GM12878 (cell line): Measurements from ENCODE around the gene PRR3. TPM values are rescaled to one million over a fixed set of nuclear protein-coding genes. Genes with fewer than 3 reads are reported as not detected.
A peak's percentile ranks its signal among the peaks of the same experiment; 100 is the strongest.

Source experiments
- ATAC-seq: fragments of 200-7000 bp; cut with Tn5 transposase; 3 replicates; pipeline ENCODE4 v1.9.1; 2020; ENCODE audit warnings: mild to moderate bottlenecking, moderate library complexity
- Bru-seq: library from RNA; stranded (reverse); fragments of 400-500 nt; gene quantifications from one replicate; lab custom pipeline; 2021; lab: Mats Ljungman, UMichigan
- BruChase-seq, 2 experiments: library from RNA; stranded (reverse); fragments of 400-500 nt; gene quantifications; one replicate each; lab custom pipeline; 2021; lab: Mats Ljungman, UMichigan
- BruUV-seq: library from RNA; stranded (reverse); fragments of 400-500 nt; replicated peaks from 2 replicates; lab custom pipeline; 2021; lab: Mats Ljungman, UMichigan
- CTCF ChIA-PET: fragments of 300-600 bp; sonication (Branson Sonifier 250); formaldehyde crosslinking; extraction: SDS; loops from one replicate; lab custom pipeline; 2021; ENCODE audit warnings: inconsistent platforms; lab: Yijun Ruan, JAX
- POLR2A ChIA-PET: fragments of 350-600 bp; formaldehyde crosslinking; extraction: SDS; loops from one replicate; lab custom pipeline; 2021; ENCODE audit warnings: inconsistent platforms; lab: Charles Lee
- RAD21 ChIA-PET: fragments of 300-600 bp; sonication (Branson Sonifier 250); formaldehyde crosslinking; loops from one replicate; lab custom pipeline; 2023; ENCODE audit warnings: antibody characterized with exemption; ENCODE audit not compliant: unreplicated experiment; lab: Charles Lee
- SMC1A ChIA-PET: fragments of 300-600 bp; sonication (Branson Sonifier 250); formaldehyde crosslinking; loops from one replicate; lab custom pipeline; 2023; ENCODE audit not compliant: unreplicated experiment, uncharacterized antibody; lab: Charles Lee
- DNase-seq: peaks from one replicate; pipeline ENCODE4 v3.0.0-alpha.2; 2011; ENCODE audit warnings: low read depth, low spot score
- FAIRE-seq: peaks from 3 replicates; lab custom pipeline; 2011; peaks lifted over from hg19 to GRCh38; lab: Jason Lieb, UNC
- H2AFZ ChIP-seq: 2 replicates; pipeline ENCODE4 v1.6.0; 2011; ENCODE audit warnings: low read depth, low read length, control low read depth; ENCODE audit not compliant: control insufficient read depth
- H3K27ac ChIP-seq: 2 replicates; pipeline ENCODE4 v1.5.1; 2011; ENCODE audit warnings: control low read depth; ENCODE audit not compliant: control insufficient read depth, insufficient read depth
- H3K27me3 ChIP-seq, 2 experiments: replicated peaks in 1 of 2; 2 replicates each; pipeline versions ENCODE4 v1.6.0 to v1.6.1; 2011; ENCODE audit warnings: low read length in 1 of 2; ENCODE audit not compliant: control insufficient read depth in 2 of 2, insufficient read depth in 2 of 2
- H3K36me3 ChIP-seq, 2 experiments: 2 replicates each; pipeline ENCODE4 v1.5.1; 2011; ENCODE audit warnings: low read length in 1 of 2; ENCODE audit not compliant: control insufficient read depth in 2 of 2, insufficient read depth in 2 of 2
- H3K4me1 ChIP-seq: 2 replicates; pipeline ENCODE4 v1.6.1; 2011; ENCODE audit warnings: mild to moderate bottlenecking, low read length, moderate library complexity, mixed read lengths; ENCODE audit not compliant: control insufficient read depth, insufficient read depth
- H3K4me2 ChIP-seq: 2 replicates; pipeline ENCODE4 v1.6.0; 2011; ENCODE audit warnings: control low read depth; ENCODE audit not compliant: control insufficient read depth, insufficient read depth
- H3K4me3 ChIP-seq: fragments of 200-600 bp; sonication (generic); 2 replicates; pipeline ENCODE4 v1.5.1; 2016
- H3K79me2 ChIP-seq: 2 replicates; pipeline ENCODE4 v1.6.0; 2011; ENCODE audit warnings: low read length; ENCODE audit not compliant: control insufficient read depth, insufficient read depth
- H3K9ac ChIP-seq: 2 replicates; pipeline ENCODE4 v1.8.0; 2011; ENCODE audit warnings: low read length, control low read depth, mixed read lengths; ENCODE audit not compliant: control insufficient read depth, insufficient read depth
- H3K9me3 ChIP-seq: replicated peaks from 3 replicates; pipeline ENCODE4 v1.5.1; 2011; ENCODE audit warnings: mild to moderate bottlenecking, low read length; ENCODE audit not compliant: control insufficient read depth, insufficient read depth
- H4K20me1 ChIP-seq: 2 replicates; pipeline ENCODE4 v1.6.0; 2011; ENCODE audit not compliant: control insufficient read depth, insufficient read depth
- ASH2L ChIP-seq: fragments of 300-600, 200-600 bp; sonication (generic); IDR thresholded peaks from 2 replicates; pipeline ENCODE4 v1.6.1; 2017; ENCODE audit warnings: low read depth, mild to moderate bottlenecking, borderline replicate concordance
- ATF2 ChIP-seq: IDR thresholded peaks from 2 replicates; pipeline ENCODE4 v1.6.1; 2012; ENCODE audit warnings: low read length, inconsistent platforms
- GATAD2B ChIP-seq: fragments of 450-650 bp; conservative IDR thresholded peaks from 2 replicates; pipeline ENCODE4 v1.6.1; 2017; ENCODE audit warnings: low read depth, mild to moderate bottlenecking, moderate library complexity
- IRF5 ChIP-seq: fragments of 450-650 bp; IDR thresholded peaks from 2 replicates; pipeline ENCODE4 v1.6.1; 2017; ENCODE audit warnings: borderline replicate concordance
- MYC ChIP-seq: IDR thresholded peaks from 2 replicates; pipeline ENCODE4 v1.6.1; 2011; ENCODE audit warnings: mild to moderate bottlenecking, low read length, moderate library complexity, inconsistent platforms; ENCODE audit not compliant: insufficient read depth, insufficient replicate concordance, insufficient read length, severe bottlenecking
- PKNOX1 ChIP-seq: fragments of 450-650 bp; IDR thresholded peaks from 2 replicates; pipeline ENCODE4 v1.6.1; 2016; ENCODE audit warnings: mild to moderate bottlenecking
- RELA ChIP-seq: fragments of 450-650 bp; IDR thresholded peaks from 2 replicates; pipeline ENCODE4 v1.8.0; 2014; ENCODE audit warnings: borderline replicate concordance; ENCODE audit not compliant: partially characterized antibody
- TCF3 ChIP-seq: IDR thresholded peaks from 2 replicates; pipeline ENCODE4 v1.6.1; 2012; ENCODE audit warnings: low read depth, mild to moderate bottlenecking, low read length, borderline replicate concordance; ENCODE audit not compliant: insufficient read depth
- WGBS: methylation state at CpG from one replicate; pipeline ENCODE4 v1.1.6; 2016; ENCODE audit warnings: low lambda C conversion rate; ENCODE audit not compliant: insufficient replicate concordance, insufficient coverage; ENCODE audit errors: missing lambda C conversion rate; 5-methylcytosine and 5-hydroxymethylcytosine counted together
- in situ Hi-C: fragments of 300-500 bp; cut with MboI; formaldehyde crosslinking; loops from 9 replicates; pipeline ENCODE4 v1.14.3; 2018; ENCODE audit warnings: mixed read lengths
- intact Hi-C: fragments of 100-400 bp; cut with micrococcal nuclease; formaldehyde crosslinking; loops from one replicate; pipeline ENCODE4 v1.14.2; 2022; ENCODE audit not compliant: unreplicated experiment
- long read RNA-seq, 2 experiments: library from polyadenylated mRNA; unstranded; transcript quantifications; one replicate each; pipeline ENCODE4 v2.0.0, GENCODE V29; 2019 to 2020
- polyA minus RNA-seq, 3 experiments: library from RNA; depleted of rRNA, polyadenylated mRNA; stranded (reverse); fragments of >200 nt; gene quantifications; 2 replicates each; pipeline ENCODE4 v1.2.3, GENCODE V29; 2011
- polyA plus RNA-seq, 11 experiments: library from polyadenylated mRNA; depleted of rRNA in 4 of 11; unstranded in 6 of 11; stranded (reverse) in 5 of 11; fragments of >200 nt; fragmentation: Nextera tagmentation in 4 of 11; fragmentation: Illumina TruSeq in 1 of 11; extraction: Ambion mirVana in 4 of 11; extraction: Trizol in 1 of 11; gene quantifications; 1 replicate in 1 of 11; 2 replicates in 10 of 11; pipeline versions ENCODE4 v1.2.1 to v1.2.3, GENCODE V29; 2011 to 2016; ENCODE audit warnings: inconsistent platforms in 2 of 11, missing spikeins in 2 of 11, low read depth in 1 of 11
- total RNA-seq, 4 experiments: library from RNA; depleted of rRNA in 3 of 4; stranded (reverse); fragments of >200 nt in 3 of 4; fragmentation: Illumina TruSeq in 1 of 4; extraction: Trizol in 1 of 4; gene quantifications; 2 replicates each; pipeline versions ENCODE4 v1.2.1 to v1.2.3, GENCODE V29; 2013 to 2021
- TF ChIP-seq, protein P1 (sequence below): IDR thresholded peaks from 2 replicates; pipeline ENCODE4 v1.6.1; 2011; ENCODE audit warnings: low read depth, mild to moderate bottlenecking, low read length, moderate library complexity, borderline replicate concordance; ENCODE audit errors: extremely low read depth

The PRR3 gene, protein sequence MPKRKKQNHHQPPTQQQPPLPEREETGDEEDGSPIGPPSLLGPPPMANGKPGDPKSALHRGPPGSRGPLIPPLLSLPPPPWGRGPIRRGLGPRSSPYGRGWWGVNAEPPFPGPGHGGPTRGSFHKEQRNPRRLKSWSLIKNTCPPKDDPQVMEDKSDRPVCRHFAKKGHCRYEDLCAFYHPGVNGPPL
- total RNA-seq (2013; cell fraction: nucleolus; rRNA removed): 29.1 and 31.4 TPM in 2 replicates
- total RNA-seq (2014; rRNA removed): 20.0 and 22.7 TPM in 2 replicates
- 18.5 and 19.2 TPM in 2 replicates for total RNA-seq (2014; rRNA removed; fragmentation: Illumina TruSeq; extraction: Trizol)
- 19.5 and 20.2 TPM in 2 replicates for total RNA-seq (2021)
- 7.4 TPM for polyA plus RNA-seq (2011; ENCODE audit: low read depth)
- 15.7 and 22.9 TPM in 2 replicates for polyA plus RNA-seq (2011; rRNA removed)
- polyA plus RNA-seq (2011; cell fraction: cytosol; rRNA removed): 23.3 and 27.6 TPM in 2 replicates
- polyA plus RNA-seq (2011; cell fraction: nucleus; rRNA removed): 19.7 and 20.5 TPM in 2 replicates
- 11.9 and 14.0 TPM in 2 replicates for polyA plus RNA-seq (2012)
- 38.2 and 44.6 TPM in 2 replicates for polyA plus RNA-seq (2014; fragmentation: Illumina TruSeq; extraction: Trizol)
- 10 to 100 TPM; 14.0 to 16.3 TPM for polyA plus RNA-seq (2014; fragmentation: Nextera tagmentation; extraction: Ambion mirVana)
- 28.5 and 28.8 TPM in 2 replicates for polyA plus RNA-seq (2014; rRNA removed)
- polyA plus RNA-seq (2016; fragmentation: Nextera tagmentation; extraction: Ambion mirVana): 10 to 100 TPM; 18.4 to 20.8 TPM
- polyA minus RNA-seq (2011; rRNA and poly(A)+ RNA removed): 19.4 and 23.9 TPM in 2 replicates
- 4.7 and 5.3 TPM in 2 replicates for polyA minus RNA-seq (2011; cell fraction: cytosol; rRNA and poly(A)+ RNA removed)
- polyA minus RNA-seq (2011; cell fraction: nucleus; rRNA and poly(A)+ RNA removed): 7.4 and 13.3 TPM in 2 replicates
- Bru-seq, nascent RNA: percentile 89 among the genes with signal in this experiment
- BruChase-seq, experiment 1, labeled RNA remaining after a 6-hour chase: percentile 79 among the genes with signal in this experiment
- percentile 83 among the genes with signal in this experiment for BruChase-seq, experiment 2, labeled RNA remaining after a 2-hour chase
- long read RNA-seq, experiment 1, partial matches to known transcripts: 1 of 3 reads
- long read RNA-seq, experiment 1, other reads (novel, unspliced or antisense): 0 of 3 reads
- long read RNA-seq, experiment 2, partial matches to known transcripts: 2 of 11 reads
- long read RNA-seq, experiment 2, other reads (novel, unspliced or antisense): 5 of 11 reads

GRCh38 chr6:30556906-30557682 lies at the start of gene PRR3:
PRR3 (plus strand) TSS chr6:30557295; CDS start chr6:30557345, 50 bp downstream.
- ChIA-PET CTCF (interaction anchor here (0.6 to 9.7 kb wide), 9 partner anchors 9 to 319 kb away, joined by 3 to 121 read pairs (median 3); partner anchors contain the start of genes ABCF1 and MRPS18B), POLR2A (interaction anchor here (0.5 to 3.3 kb wide), 13 partner anchors 8 to 348 kb away, joined by 3 to 25 read pairs (median 5); partner anchors contain the start of genes ABCF1, MDC1, MRPS18B and NRM), SMC1A (interaction anchor here (0.5 to 2.6 kb wide), 10 partner anchors 10 to 905 kb away, joined by 3 to 18 read pairs (median 4); partner anchors contain the start of gene ABCF1), RAD21 (interaction anchor here (0.6 to 2.0 kb wide), 5 partner anchors 12 to 115 kb away, joined by 3 to 9 read pairs (median 4); partner anchors contain the start of genes ABCF1 and DHX16)
- DNase-seq (peak; percentile 80), ATAC-seq (peak; percentile 76), FAIRE-seq (peak; percentile 92)
- H3K79me2 ChIP-seq: peaks cover 27% of the 10 kb centered on the region
- in situ Hi-C loops (no loop called here), intact Hi-C loops (loop anchor here (2.0 to 10.0 kb wide), 4 partner anchors 14 to 232 kb away; partner anchors contain the start of genes ABCF1, MRPS18B, PPP1R10 and RPP21)
- BruUV-seq: no TSS peak
- peak within 1 kb of the TSS; percentile 86 for H3K4me3 ChIP-seq
- peak within 1 kb of the TSS; percentile 95 for H2AFZ ChIP-seq
- peak within 1 kb of the TSS; percentile 92 for H3K4me2 ChIP-seq
- WGBS: 2% methylated on average over 42 of the region's 42 CpGs
- H3K36me3 ChIP-seq: peaks cover 7 to 9% of the 10 kb centered on the region in 2 experiments; a peak in 2 of 4 replicates
- H3K9me3 ChIP-seq: no peaks in the 10 kb centered on the region
- peak within 1 kb of the TSS; percentile 93 for H3K27ac ChIP-seq
- peaks cover 8% of the 10 kb centered on the region; the same call in 1 of the 2 replicates for H3K4me1 ChIP-seq
- no peaks in the 10 kb centered on the region for H3K27me3 ChIP-seq
- no peaks in the 10 kb centered on the region for H4K20me1 ChIP-seq
- peak within 1 kb of the TSS; percentile 95 for H3K9ac ChIP-seq
- TF ChIP-seq RELA (peak; percentile 25), PKNOX1 (peak; percentile 62; the same call in 1 of the 2 replicates), ASH2L (peak; percentile 77; the same call in 1 of the 2 replicates), TCF3 (0 out of 2 replicates have a peak, but pooled peaks have one; percentile 5), MYC (no peak), IRF5 (no peak; the same call in 1 of the 2 replicates), GATAD2B (peak; percentile 73), ATF2 (no peak)
- TF ChIP-seq, protein P1, sequence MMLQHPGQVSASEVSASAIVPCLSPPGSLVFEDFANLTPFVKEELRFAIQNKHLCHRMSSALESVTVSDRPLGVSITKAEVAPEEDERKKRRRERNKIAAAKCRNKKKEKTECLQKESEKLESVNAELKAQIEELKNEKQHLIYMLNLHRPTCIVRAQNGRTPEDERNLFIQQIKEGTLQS: peak; percentile 50; the same call in 1 of the 2 replicates
